ENCODE results near the gene S1PR3. TPM values are rescaled to one million over a fixed set of nuclear protein-coding genes. Genes with fewer than 3 reads are reported as not detected.

Gene S1PR3
- total and polyA plus RNA-seq, 9 of the 15 experiments (the other 6 are each of a cell fraction or from before 2014, with no cell fraction given), result 0.03 to 2.0 (median 0.29) TPM

DNA sequence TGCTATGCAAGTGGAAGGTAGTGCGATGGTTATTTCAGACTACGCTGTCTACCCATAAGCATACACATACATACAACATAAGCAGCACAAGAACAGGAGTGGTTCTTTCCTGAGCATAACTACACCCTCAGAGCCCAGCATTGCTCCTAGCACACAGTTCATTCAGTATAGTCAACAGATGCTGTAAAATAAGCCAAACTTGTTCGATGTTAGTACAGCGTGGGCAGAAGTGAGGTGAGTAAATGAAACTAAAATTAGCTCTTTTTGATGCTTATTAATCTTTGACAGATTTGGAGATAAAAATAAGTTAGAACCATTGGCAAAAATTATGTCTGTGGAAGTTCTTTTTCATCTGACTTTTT, 47.8 kb downstream of the S1PR3 start:
- Histone ChIP-seq H3K36me3 (ENCODE audit: control insufficient read depth, insufficient read depth, low read length) (no peaks in the 10 kb centered on the region), H3K4me3 (no peak overlapping the region), H3K27me3 (ENCODE audit: control insufficient read depth in 2 of 2, insufficient read depth in 2 of 2, low read length in 2 of 2) (peaks cover 0 to 13% of the 10 kb centered on the region in 2 experiments; a peak in 2 of 5 replicates), H4K20me1 (replicated peaks; ENCODE audit: control insufficient read depth, insufficient read depth, low read length) (no peaks in the 10 kb centered on the region), H3K4me2 (ENCODE audit: insufficient read depth, low read length) (no peak overlapping the region), H3K79me2 (ENCODE audit: control insufficient read depth, insufficient read depth, low read length) (no peaks in the 10 kb centered on the region), H3K27ac (ENCODE audit: extremely low read depth, low read depth, low read length) (no peak overlapping the region), H3K9me1 (ENCODE audit: control insufficient read depth, insufficient read depth, low read length) (no peaks in the 10 kb centered on the region), H3K9ac (ENCODE audit: insufficient read depth in 1 of 2, low read depth in 2 of 2, low read length in 2 of 2) (no peak overlapping the region), H3K4me1 (replicated peaks in 1 of 2; ENCODE audit: control insufficient read depth in 2 of 2, insufficient read depth in 2 of 2, low read length in 2 of 2) (no peaks in the 10 kb centered on the region), H2AFZ (ENCODE audit: low read depth, low read length) (no peak overlapping the region), H3K9me3 (replicated peaks; ENCODE audit: control insufficient read depth, insufficient read depth, low read depth, low read length) (no peaks in the 10 kb centered on the region)
- TF ChIP-seq ZKSCAN8 (CRISPR knock-in tag; IDR thresholded peaks at IDR 0.05) (no peak), SMARCA4 (IDR thresholded peaks at IDR 0.05) (no peak), SRSF9 (IDR thresholded peaks at IDR 0.05; ENCODE audit: borderline replicate concordance, low read depth, low read length) (no peak), KHSRP (IDR thresholded peaks at IDR 0.05) (no peak), SNRNP70 (optimal IDR thresholded peaks at IDR 0.05; ENCODE audit: low read depth, low read length) (no peak)
- TF ChIP-seq, protein P1, sequence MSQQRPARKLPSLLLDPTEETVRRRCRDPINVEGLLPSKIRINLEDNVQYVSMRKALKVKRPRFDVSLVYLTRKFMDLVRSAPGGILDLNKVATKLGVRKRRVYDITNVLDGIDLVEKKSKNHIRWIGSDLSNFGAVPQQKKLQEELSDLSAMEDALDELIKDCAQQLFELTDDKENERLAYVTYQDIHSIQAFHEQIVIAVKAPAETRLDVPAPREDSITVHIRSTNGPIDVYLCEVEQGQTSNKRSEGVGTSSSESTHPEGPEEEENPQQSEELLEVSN (IDR thresholded peaks at IDR 0.05; ENCODE audit: borderline replicate concordance in 1 of 2, extremely low read depth in 1 of 2, insufficient read depth in 1 of 2, insufficient read length in 1 of 2, low read depth in 1 of 2, low read length in 1 of 2, poor library complexity in 1 of 2, severe bottlenecking in 1 of 2), result no peak
- TF ChIP-seq, protein P2, sequence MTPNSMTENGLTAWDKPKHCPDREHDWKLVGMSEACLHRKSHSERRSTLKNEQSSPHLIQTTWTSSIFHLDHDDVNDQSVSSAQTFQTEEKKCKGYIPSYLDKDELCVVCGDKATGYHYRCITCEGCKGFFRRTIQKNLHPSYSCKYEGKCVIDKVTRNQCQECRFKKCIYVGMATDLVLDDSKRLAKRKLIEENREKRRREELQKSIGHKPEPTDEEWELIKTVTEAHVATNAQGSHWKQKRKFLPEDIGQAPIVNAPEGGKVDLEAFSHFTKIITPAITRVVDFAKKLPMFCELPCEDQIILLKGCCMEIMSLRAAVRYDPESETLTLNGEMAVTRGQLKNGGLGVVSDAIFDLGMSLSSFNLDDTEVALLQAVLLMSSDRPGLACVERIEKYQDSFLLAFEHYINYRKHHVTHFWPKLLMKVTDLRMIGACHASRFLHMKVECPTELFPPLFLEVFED (CRISPR knock-in tag; conservative IDR thresholded peaks at IDR 0.05), result no peak
- TF ChIP-seq, protein P3, sequence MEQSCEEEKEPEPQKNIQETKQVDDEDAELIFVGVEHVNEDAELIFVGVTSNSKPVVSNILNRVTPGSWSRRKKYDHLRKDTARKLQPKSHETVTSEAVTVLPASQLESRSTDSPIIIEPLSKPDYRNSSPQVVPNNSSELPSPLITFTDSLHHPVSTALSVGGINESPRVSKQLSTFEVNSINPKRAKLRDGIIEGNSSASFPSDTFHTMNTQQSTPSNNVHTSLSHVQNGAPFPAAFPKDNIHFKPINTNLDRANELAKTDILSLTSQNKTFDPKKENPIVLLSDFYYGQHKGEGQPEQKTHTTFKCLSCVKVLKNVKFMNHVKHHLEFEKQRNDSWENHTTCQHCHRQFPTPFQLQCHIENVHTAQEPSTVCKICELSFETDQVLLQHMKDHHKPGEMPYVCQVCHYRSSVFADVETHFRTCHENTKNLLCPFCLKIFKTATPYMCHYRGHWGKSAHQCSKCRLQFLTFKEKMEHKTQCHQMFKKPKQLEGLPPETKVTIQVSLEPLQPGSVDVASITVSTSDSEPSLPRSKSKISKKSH (CRISPR knock-in tag; IDR thresholded peaks at IDR 0.05), result no peak
- TF ChIP-seq, protein P4, sequence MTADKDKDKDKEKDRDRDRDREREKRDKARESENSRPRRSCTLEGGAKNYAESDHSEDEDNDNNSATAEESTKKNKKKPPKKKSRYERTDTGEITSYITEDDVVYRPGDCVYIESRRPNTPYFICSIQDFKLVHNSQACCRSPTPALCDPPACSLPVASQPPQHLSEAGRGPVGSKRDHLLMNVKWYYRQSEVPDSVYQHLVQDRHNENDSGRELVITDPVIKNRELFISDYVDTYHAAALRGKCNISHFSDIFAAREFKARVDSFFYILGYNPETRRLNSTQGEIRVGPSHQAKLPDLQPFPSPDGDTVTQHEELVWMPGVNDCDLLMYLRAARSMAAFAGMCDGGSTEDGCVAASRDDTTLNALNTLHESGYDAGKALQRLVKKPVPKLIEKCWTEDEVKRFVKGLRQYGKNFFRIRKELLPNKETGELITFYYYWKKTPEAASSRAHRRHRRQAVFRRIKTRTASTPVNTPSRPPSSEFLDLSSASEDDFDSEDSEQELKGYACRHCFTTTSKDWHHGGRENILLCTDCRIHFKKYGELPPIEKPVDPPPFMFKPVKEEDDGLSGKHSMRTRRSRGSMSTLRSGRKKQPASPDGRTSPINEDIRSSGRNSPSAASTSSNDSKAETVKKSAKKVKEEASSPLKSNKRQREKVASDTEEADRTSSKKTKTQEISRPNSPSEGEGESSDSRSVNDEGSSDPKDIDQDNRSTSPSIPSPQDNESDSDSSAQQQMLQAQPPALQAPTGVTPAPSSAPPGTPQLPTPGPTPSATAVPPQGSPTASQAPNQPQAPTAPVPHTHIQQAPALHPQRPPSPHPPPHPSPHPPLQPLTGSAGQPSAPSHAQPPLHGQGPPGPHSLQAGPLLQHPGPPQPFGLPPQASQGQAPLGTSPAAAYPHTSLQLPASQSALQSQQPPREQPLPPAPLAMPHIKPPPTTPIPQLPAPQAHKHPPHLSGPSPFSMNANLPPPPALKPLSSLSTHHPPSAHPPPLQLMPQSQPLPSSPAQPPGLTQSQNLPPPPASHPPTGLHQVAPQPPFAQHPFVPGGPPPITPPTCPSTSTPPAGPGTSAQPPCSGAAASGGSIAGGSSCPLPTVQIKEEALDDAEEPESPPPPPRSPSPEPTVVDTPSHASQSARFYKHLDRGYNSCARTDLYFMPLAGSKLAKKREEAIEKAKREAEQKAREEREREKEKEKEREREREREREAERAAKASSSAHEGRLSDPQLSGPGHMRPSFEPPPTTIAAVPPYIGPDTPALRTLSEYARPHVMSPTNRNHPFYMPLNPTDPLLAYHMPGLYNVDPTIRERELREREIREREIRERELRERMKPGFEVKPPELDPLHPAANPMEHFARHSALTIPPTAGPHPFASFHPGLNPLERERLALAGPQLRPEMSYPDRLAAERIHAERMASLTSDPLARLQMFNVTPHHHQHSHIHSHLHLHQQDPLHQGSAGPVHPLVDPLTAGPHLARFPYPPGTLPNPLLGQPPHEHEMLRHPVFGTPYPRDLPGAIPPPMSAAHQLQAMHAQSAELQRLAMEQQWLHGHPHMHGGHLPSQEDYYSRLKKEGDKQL (CRISPR knock-in tag; IDR thresholded peaks at IDR 0.05; ENCODE audit: borderline replicate concordance), result no peak
- in situ Hi-C loops (cut with MboI), result no loop called here
- no peak for DNase-seq (ENCODE audit: extremely low read depth in 1 of 4, low spot score in 3 of 4)
- no peak for FAIRE-seq
- POLR2A ChIA-PET, result no interaction called here
- BruUV-seq (replicated peaks), result no TSS peak
- intact Hi-C loops (cut with micrococcal nuclease), result no loop called here
- WGBS (ENCODE audit: insufficient coverage, low coverage, missing lambda C conversion rate), result 6% methylated on average over 4 of the region's 4 CpGs
- no peak for ATAC-seq
- CTCF ChIA-PET (ENCODE audit: low intra/inter-chr PET ratio), result no interaction called here
